H9 (cell line): Measurements from ENCODE around the gene SOX8. TPM values are rescaled to one million over a fixed set of nuclear protein-coding genes. Genes with fewer than 3 reads are reported as not detected.

Experiments used
- DNase-seq: peaks from one replicate; pipeline ENCODE4 v3.0.0-alpha.2; 2017
- H2AFZ ChIP-seq: one replicate; pipeline ENCODE4 v1.6.1; 2013; ENCODE audit warnings: mild to moderate bottlenecking, low read length, control low read depth, moderate library complexity
- H2AK5ac ChIP-seq: 2 replicates; pipeline ENCODE4 v1.6.1; 2013; ENCODE audit warnings: low read length, control low read depth, mixed read lengths; ENCODE audit not compliant: insufficient read length
- H2BK120ac ChIP-seq: one replicate; pipeline ENCODE4 v1.6.1; 2013; ENCODE audit warnings: low read depth, mild to moderate bottlenecking, low read length, control low read depth, inconsistent platforms; ENCODE audit not compliant: poor library complexity, severe bottlenecking
- H2BK12ac ChIP-seq: 2 replicates; pipeline ENCODE4 v1.6.1; 2013; ENCODE audit warnings: low read length, control low read depth, mixed read lengths, low read depth; ENCODE audit not compliant: insufficient read length
- H2BK15ac ChIP-seq: 2 replicates; pipeline ENCODE4 v1.6.1; 2013; ENCODE audit warnings: low read depth, low read length, control low read depth
- H2BK20ac ChIP-seq: one replicate; pipeline ENCODE4 v1.6.1; 2013; ENCODE audit warnings: low read depth, mild to moderate bottlenecking, low read length, control low read depth, inconsistent platforms; ENCODE audit not compliant: poor library complexity, severe bottlenecking
- H2BK5ac ChIP-seq: 2 replicates; pipeline ENCODE4 v1.6.1; 2013; ENCODE audit warnings: low read length, control low read depth, mixed read lengths; ENCODE audit not compliant: insufficient read length
- H3K14ac ChIP-seq: 2 replicates; pipeline ENCODE4 v1.6.1; 2013; ENCODE audit warnings: low read length, control low read depth; ENCODE audit not compliant: insufficient read depth
- H3K18ac ChIP-seq: 2 replicates; pipeline ENCODE4 v1.6.1; 2013; ENCODE audit warnings: low read depth, mild to moderate bottlenecking, mixed read lengths, low read length, control low read depth; ENCODE audit not compliant: insufficient read length
- H3K23ac ChIP-seq: 2 replicates; pipeline ENCODE4 v1.6.1; 2013; ENCODE audit warnings: low read length, control low read depth, mixed read lengths, low read depth; ENCODE audit not compliant: insufficient read length
- H3K23me2 ChIP-seq: 2 replicates; pipeline ENCODE4 v1.6.1; 2013; ENCODE audit warnings: low read depth, mild to moderate bottlenecking, mixed read lengths, low read length, control low read depth; ENCODE audit not compliant: insufficient read length, poor library complexity, severe bottlenecking
- H3K27ac ChIP-seq: 2 replicates; pipeline ENCODE4 v1.5.1; 2013; ENCODE audit warnings: low read length, control low read depth, mixed read lengths, low read depth; ENCODE audit not compliant: insufficient read length
- H3K27me3 ChIP-seq: 2 replicates; pipeline ENCODE4 v1.6.1; 2013; ENCODE audit warnings: low read length, control low read depth, inconsistent platforms; ENCODE audit not compliant: insufficient read depth
- H3K4ac ChIP-seq: 2 replicates; pipeline ENCODE4 v1.6.1; 2013; ENCODE audit warnings: low read depth, mild to moderate bottlenecking, control low read depth, inconsistent platforms, low read length, moderate library complexity
- H3K4me1 ChIP-seq: 2 replicates; pipeline ENCODE4 v1.6.1; 2013; ENCODE audit warnings: low read length, control low read depth, inconsistent platforms; ENCODE audit not compliant: insufficient read depth
- H3K4me2 ChIP-seq: 2 replicates; pipeline ENCODE4 v1.6.1; 2013; ENCODE audit warnings: low read length, control low read depth, mixed read lengths; ENCODE audit not compliant: insufficient read length, insufficient read depth
- H3K56ac ChIP-seq: 2 replicates; pipeline ENCODE4 v1.6.1; 2013; ENCODE audit warnings: low read depth, mild to moderate bottlenecking, mixed read lengths, low read length, control low read depth; ENCODE audit not compliant: insufficient read length
- H3K79me1 ChIP-seq: 2 replicates; pipeline ENCODE4 v1.6.1; 2013; ENCODE audit warnings: low read depth, mild to moderate bottlenecking, moderate library complexity, low read length, control low read depth, inconsistent platforms; ENCODE audit not compliant: insufficient read depth, poor library complexity, severe bottlenecking
- H3K79me2 ChIP-seq: 2 replicates; pipeline ENCODE4 v1.6.1; 2013; ENCODE audit warnings: low read length, control low read depth, inconsistent platforms; ENCODE audit not compliant: insufficient read depth
- H3K9ac ChIP-seq: 2 replicates; pipeline ENCODE4 v1.6.1; 2013; ENCODE audit warnings: low read length, control low read depth, mixed read lengths; ENCODE audit not compliant: insufficient read length; ENCODE audit errors: extremely low read depth
- H3K9me3 ChIP-seq: one replicate; pipeline ENCODE4 v1.6.1; 2013; ENCODE audit warnings: low read depth, low read length, inconsistent platforms; ENCODE audit not compliant: control insufficient read depth
- H3T11ph ChIP-seq: one replicate; pipeline ENCODE4 v1.6.1; 2013; ENCODE audit warnings: mild to moderate bottlenecking, low read length, control low read depth, inconsistent platforms
- H4K20me1 ChIP-seq: one replicate; pipeline ENCODE4 v1.6.1; 2013; ENCODE audit not compliant: control insufficient read depth, insufficient read length, insufficient read depth
- H4K5ac ChIP-seq: 2 replicates; pipeline ENCODE4 v1.6.1; 2013; ENCODE audit warnings: low read depth, mild to moderate bottlenecking, mixed read lengths, low read length, control low read depth; ENCODE audit not compliant: insufficient read length
- H4K8ac ChIP-seq: replicated peaks from 2 replicates; pipeline ENCODE4 v1.6.1; 2013; ENCODE audit warnings: low read length, control low read depth, mixed read lengths, low read depth; ENCODE audit not compliant: insufficient read length
- H4K91ac ChIP-seq: 2 replicates; pipeline ENCODE4 v1.6.1; 2013; ENCODE audit warnings: low read depth, mild to moderate bottlenecking, moderate library complexity, mixed read lengths, low read length, control low read depth; ENCODE audit not compliant: insufficient read length
- H3K27ac Mint-ChIP-seq, 3 experiments: 2 replicates in 2 of 3; 3 replicates in 1 of 3; pipeline ENCODE4 v1.8.0; 2020 to 2021; ENCODE audit warnings: mixed read lengths in 3 of 3, mild to moderate bottlenecking in 1 of 3, moderate library complexity in 1 of 3
- H3K27me3 Mint-ChIP-seq: 2 replicates; pipeline ENCODE4 v1.8.0; 2021; ENCODE audit warnings: low read depth, mild to moderate bottlenecking, moderate library complexity, mixed read lengths
- H3K36me3 Mint-ChIP-seq, 3 experiments: 2 replicates in 2 of 3; 3 replicates in 1 of 3; pipeline ENCODE4 v1.8.0; 2020 to 2021; ENCODE audit warnings: low read depth in 3 of 3, mixed read lengths in 3 of 3; ENCODE audit not compliant: insufficient read depth in 1 of 3
- H3K4me1 Mint-ChIP-seq, 2 experiments: 2 replicates each; pipeline ENCODE4 v1.8.0; 2020; ENCODE audit warnings: mixed read lengths in 2 of 2
- H3K4me3 Mint-ChIP-seq, 2 experiments: 2 replicates in 1 of 2; 3 replicates in 1 of 2; pipeline ENCODE4 v1.8.0; 2020 to 2021; ENCODE audit warnings: mild to moderate bottlenecking in 2 of 2, mixed read lengths in 2 of 2, moderate library complexity in 1 of 2
- H3K9me3 Mint-ChIP-seq, 2 experiments: 2 replicates in 1 of 2; 3 replicates in 1 of 2; pipeline ENCODE4 v1.8.0; 2020; ENCODE audit warnings: mild to moderate bottlenecking in 2 of 2, mixed read lengths in 2 of 2, moderate library complexity in 1 of 2
- CTCF ChIP-seq: fragments of 200-600 bp; sonication (generic); conservative IDR thresholded peaks from 3 replicates; pipeline ENCODE4 v1.8.0; 2021; ENCODE audit warnings: antibody characterized with exemption, mild to moderate bottlenecking
- WGBS: extraction: QIAGEN DNeasy Blood & Tissue Kit; methylation state at CpG from one replicate; pipeline ENCODE4 v1.1.7; 2013; ENCODE audit warnings: missing lambda C conversion rate, low lambda C conversion rate, mixed read lengths; ENCODE audit not compliant: insufficient read length; ENCODE audit errors: extremely low coverage; 5-methylcytosine and 5-hydroxymethylcytosine counted together
- total RNA-seq: library from RNA; stranded (reverse); gene quantifications from 2 replicates; pipeline ENCODE4 v1.2.1, GENCODE V29; 2021

Gene SOX8
- total RNA-seq, 1 experiment from 2014 or later = 8.9 TPM

- Mint-ChIP-seq H3K36me3 (0 out of 7 replicates have a peak, but pooled peaks cover 0 to 2% (median 0%) of the 10 kb centered on the region in 3 experiments), H3K27me3 (peaks cover 43% of the 10 kb centered on the region), H3K9me3 (peaks cover 0 to 6% of the 10 kb centered on the region in 2 experiments; a peak in 2 of 5 replicates), H3K4me1 (peaks cover 10 to 11% of the 10 kb centered on the region in 2 experiments), H3K4me3 (no peak overlapping the region), H3K27ac (no peak overlapping the region)
- no peak overlapping the region for H2AFZ ChIP-seq
- no peak overlapping the region for H2BK12ac ChIP-seq
- no peak overlapping the region for H2BK5ac ChIP-seq
- no peak overlapping the region for H2BK20ac ChIP-seq
- H3K27me3 ChIP-seq = no peaks in the 10 kb centered on the region; the same call in 1 of the 2 replicates
- H3K4me1 ChIP-seq = no peaks in the 10 kb centered on the region
- H2BK15ac ChIP-seq = no peak overlapping the region
- no peak overlapping the region for H2BK120ac ChIP-seq
- H3K9me3 ChIP-seq = no peaks in the 10 kb centered on the region
- no peak overlapping the region for H4K8ac ChIP-seq
- no peak overlapping the region for H3K4ac ChIP-seq
- H3K23ac ChIP-seq = no peak overlapping the region
- H3K14ac ChIP-seq = no peak overlapping the region
- no peak overlapping the region for H2AK5ac ChIP-seq
- H3K9ac ChIP-seq = no peak overlapping the region
- H3K18ac ChIP-seq = no peak overlapping the region
- TF ChIP-seq CTCF = no peak
- no peak overlapping the region for H4K91ac ChIP-seq
- no peak for DNase-seq
- no peak overlapping the region for H4K5ac ChIP-seq
- H4K20me1 ChIP-seq = no peaks in the 10 kb centered on the region
- H3K4me2 ChIP-seq = no peak overlapping the region
- no peaks in the 10 kb centered on the region for H3K79me1 ChIP-seq
- no CpG with 5 or more reads among the region's 32 CpGs for WGBS
- H3K27ac ChIP-seq = no peak overlapping the region
- no peaks in the 10 kb centered on the region for H3K79me2 ChIP-seq
- H3T11ph ChIP-seq = no peak overlapping the region
- H3K56ac ChIP-seq = no peak overlapping the region
- peaks cover 12% of the 10 kb centered on the region for H3K23me2 ChIP-seq
These were observed 9.1 kb upstream of the SOX8 start for GRCh38 chr16:972316-973002.
